Measurements from ENCODE around the gene DICER1. TPM values are rescaled to one million over a fixed set of nuclear protein-coding genes. Genes with fewer than 3 reads are reported as not detected.
"Not testable (repeated sequence)": the region's sequence is repeated elsewhere in the genome, so short reads cannot be mapped to it uniquely, and the experiment has no call there.

DICER1 gene
- total RNA-seq, 2 donors from 2014 or later, result 104 to 115 TPM

DNA sequence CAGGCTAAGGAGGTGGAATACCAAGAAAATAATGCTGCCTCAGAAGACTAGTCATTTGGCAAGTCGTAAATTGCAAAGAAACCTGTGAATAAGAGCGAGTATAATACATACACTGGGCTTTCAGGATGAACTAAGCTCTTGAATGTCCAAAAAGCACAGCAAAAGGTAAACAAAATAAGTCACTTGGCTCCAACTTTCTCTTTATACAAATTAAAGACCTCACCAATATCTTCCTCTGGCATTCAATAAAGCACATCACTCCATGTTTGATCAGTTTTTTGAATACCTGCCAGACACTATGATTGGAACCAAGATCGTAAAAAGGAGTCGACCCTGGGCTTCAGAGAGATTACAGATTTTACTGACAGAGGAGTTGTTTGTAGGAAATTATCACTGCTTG is 3.5 kb downstream of the DICER1 start:
- DNase-seq (ENCODE audit: low spot score), result no peak
- no peaks in the 10 kb centered on the region for H3K27me3 Mint-ChIP-seq
- H3K4me1 Mint-ChIP-seq (ENCODE audit: low read depth in 2 of 2), result peaks cover 59 to 67% of the 10 kb centered on the region in 2 donors
- no peak for ATAC-seq
- H3K27ac Mint-ChIP-seq, result peak overlapping the region in 1 of 2 donors; percentile 29
- no peaks in the 10 kb centered on the region for H3K9me3 Mint-ChIP-seq
- H3K36me3 Mint-ChIP-seq, result peaks cover 4% of the 10 kb centered on the region
- peak overlapping the region; percentile 81 for H3K4me3 Mint-ChIP-seq

DNA sequence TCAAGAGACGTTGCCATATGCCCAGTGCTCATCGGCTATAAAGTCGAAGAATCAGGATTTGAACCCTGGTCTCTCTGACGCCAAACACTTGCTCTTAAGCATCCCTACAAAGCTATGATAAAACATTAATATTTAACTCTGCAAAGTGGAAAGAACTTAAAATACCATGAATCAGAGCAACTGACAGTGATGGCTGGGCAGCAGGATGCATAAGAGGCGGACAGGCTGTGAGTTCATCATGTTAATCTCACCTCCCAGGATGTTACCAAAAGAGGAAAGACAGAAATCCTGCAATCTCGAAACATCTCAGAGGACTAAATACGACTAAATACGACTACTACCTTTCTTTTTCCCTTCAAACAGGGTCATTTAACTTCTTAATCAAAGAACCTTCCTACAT is 5.8 kb downstream of the DICER1 start:
- Mint-ChIP-seq H3K9me3 (no peaks in the 10 kb centered on the region), H3K4me3 (peak overlapping the region; percentile 23), H3K36me3 (peaks cover 7% of the 10 kb centered on the region), H3K27ac (peak overlapping the region in 1 of 2 donors; percentile 50), H3K27me3 (no peaks in the 10 kb centered on the region), H3K4me1 (ENCODE audit: low read depth in 2 of 2) (peaks cover 67 to 78% of the 10 kb centered on the region in 2 donors)
- ATAC-seq (no peak), DNase-seq (ENCODE audit: low spot score) (no peak)

DNA sequence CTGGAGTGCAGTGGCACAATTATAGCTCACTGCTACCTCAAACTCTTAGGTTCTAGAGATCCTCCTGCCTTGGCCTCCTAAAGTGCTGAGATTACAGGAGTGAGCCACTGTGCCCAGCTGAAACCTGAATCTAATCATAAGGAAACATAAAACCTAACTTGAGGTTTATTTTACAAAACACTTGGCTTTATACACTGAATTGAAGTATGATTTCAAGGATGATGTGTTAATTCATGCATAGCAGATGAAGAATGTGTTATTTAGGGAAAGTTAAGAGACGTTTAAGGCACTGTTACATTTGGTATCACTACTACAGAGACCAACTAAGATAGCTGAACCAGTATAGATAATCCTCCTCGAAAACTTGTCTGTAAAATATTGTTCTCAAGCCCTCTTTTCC is 6.4 kb downstream of the DICER1 start:
- Mint-ChIP-seq H3K4me3 (no peak overlapping the region), H3K36me3 (peaks cover 14% of the 10 kb centered on the region), H3K27ac (peak overlapping the region in 1 of 2 donors; percentile 50), H3K9me3 (peaks cover 3% of the 10 kb centered on the region), H3K4me1 (ENCODE audit: low read depth in 2 of 2) (peaks cover 69 to 79% of the 10 kb centered on the region in 2 donors), H3K27me3 (no peaks in the 10 kb centered on the region)
- ATAC-seq (no peak), DNase-seq (ENCODE audit: low spot score) (no peak)

DNA sequence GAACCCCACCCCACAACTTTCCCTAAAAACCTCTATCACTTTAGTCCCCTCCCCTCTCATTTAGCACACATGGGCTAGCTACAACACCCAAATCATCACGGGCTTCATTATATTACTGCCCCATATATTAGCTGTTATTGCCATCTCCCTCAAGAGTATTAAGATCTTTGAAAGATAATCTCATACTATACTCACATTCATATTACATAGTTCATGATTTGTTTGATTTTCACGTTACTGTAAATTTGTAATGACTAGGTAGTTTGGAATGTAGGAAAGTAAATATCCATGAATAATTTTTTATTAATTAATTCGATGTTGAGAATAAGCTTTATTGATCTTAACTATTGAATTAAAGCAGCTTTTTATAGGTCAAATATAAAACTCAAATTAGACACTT is 7.9 kb downstream of the DICER1 start:
- peaks cover 8% of the 10 kb centered on the region for H3K9me3 Mint-ChIP-seq
- H3K27me3 Mint-ChIP-seq, result no peaks in the 10 kb centered on the region
- H3K4me3 Mint-ChIP-seq, result no peak overlapping the region
- peaks cover 69 to 78% of the 10 kb centered on the region in 2 donors for H3K4me1 Mint-ChIP-seq (ENCODE audit: low read depth in 2 of 2)
- ATAC-seq (no peak), DNase-seq (ENCODE audit: low spot score) (no peak)
- peak overlapping the region in 1 of 2 donors; percentile 99 for H3K27ac Mint-ChIP-seq
- H3K36me3 Mint-ChIP-seq, result peaks cover 24% of the 10 kb centered on the region

DNA sequence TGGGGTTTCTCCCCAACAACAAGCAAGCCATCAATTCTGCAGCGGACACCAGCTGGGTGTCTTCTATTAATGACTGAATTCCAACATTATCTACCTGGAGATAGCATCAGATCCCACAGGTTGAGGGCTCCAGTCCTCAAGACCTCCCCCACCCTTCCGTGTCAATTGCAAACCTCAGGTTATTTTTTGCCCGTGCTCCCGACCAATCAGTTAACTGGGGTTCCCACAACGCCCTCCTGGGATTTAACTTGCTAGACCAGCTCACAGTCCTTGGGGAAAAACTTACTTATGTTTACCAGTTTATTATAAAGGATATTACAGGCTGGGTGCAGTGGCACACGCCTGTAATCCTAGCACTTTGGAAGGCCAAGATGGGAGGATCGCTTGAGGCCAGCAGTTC is 9.7 kb downstream of the DICER1 start:
- Mint-ChIP-seq H3K4me3 (peak overlapping the region; percentile 34), H3K27ac (peak overlapping the region in 1 of 2 donors; percentile 99), H3K9me3 (peaks cover 8% of the 10 kb centered on the region), H3K27me3 (no peaks in the 10 kb centered on the region), H3K36me3 (peaks cover 21% of the 10 kb centered on the region), H3K4me1 (ENCODE audit: low read depth in 2 of 2) (peaks cover 67 to 74% of the 10 kb centered on the region in 2 donors)
- ATAC-seq (no peak), DNase-seq (ENCODE audit: low spot score) (no peak)

DNA sequence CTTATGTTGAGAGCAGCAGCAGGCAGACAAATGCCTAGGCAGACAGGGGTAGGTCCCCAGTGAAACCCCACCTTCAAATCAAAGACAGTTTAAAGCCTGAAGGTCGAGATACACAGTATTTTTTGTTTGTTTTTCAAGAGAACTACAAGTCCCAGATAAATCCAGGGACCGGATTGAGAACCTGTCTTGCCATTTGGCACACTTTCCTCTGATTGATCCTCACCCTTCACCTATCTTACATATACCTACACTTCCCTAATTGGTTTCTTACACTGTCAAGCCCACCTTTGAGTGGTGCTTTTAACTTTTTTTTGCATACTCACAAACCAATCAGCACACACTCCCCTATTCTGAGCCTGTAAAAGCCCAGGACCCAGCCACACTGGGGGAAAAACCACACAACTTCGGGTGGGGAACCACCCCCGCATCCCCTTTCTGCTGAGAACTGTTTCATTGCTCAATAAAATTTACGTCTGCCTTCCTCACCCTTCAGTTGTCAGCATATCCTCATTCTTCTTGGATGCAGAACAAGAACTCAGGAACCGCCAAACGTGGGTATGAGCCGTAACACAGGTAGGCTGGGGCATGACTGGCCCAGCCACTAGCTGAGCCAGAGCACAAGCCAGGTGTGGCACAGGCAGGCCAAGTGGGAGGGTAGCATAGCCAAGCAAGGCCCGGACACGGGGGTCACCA is 11.1 kb downstream of the DICER1 start:
- peak; percentile 83 to 93 for ATAC-seq
- H3K36me3 Mint-ChIP-seq, result peaks cover 21% of the 10 kb centered on the region
- H3K9me3 Mint-ChIP-seq, result peaks cover 8% of the 10 kb centered on the region
- peak; percentile 84 for DNase-seq (ENCODE audit: low spot score)
- peak overlapping the region; percentile 82 for H3K4me3 Mint-ChIP-seq
- no peaks in the 10 kb centered on the region for H3K27me3 Mint-ChIP-seq
- peaks cover 65 to 72% of the 10 kb centered on the region in 2 donors for H3K4me1 Mint-ChIP-seq (ENCODE audit: low read depth in 2 of 2)
- H3K27ac Mint-ChIP-seq, result peak overlapping the region; percentile 93 to 99

DNA sequence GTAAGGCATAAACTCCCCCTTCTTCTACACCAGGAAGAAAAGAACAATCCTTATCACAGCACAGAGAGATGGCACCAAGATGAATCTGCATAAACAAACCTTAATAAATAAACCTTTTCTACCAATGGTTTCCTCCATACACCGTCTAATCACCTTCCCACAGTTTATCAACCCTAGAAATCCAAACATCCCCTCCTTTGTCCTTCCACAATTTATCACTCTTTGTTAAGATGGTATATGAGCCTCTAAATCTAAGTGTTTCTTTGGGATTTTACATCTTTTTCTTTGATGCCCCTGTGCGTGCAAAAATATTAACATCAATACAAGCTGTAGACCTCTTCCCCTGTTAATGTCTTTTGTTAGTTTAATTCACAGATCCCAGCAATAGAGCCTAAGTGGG is 12.5 kb downstream of the DICER1 start:
- no peak for ATAC-seq
- H3K27ac Mint-ChIP-seq, result peak overlapping the region; percentile 21 to 99
- peaks cover 8% of the 10 kb centered on the region for H3K9me3 Mint-ChIP-seq
- no peaks in the 10 kb centered on the region for H3K27me3 Mint-ChIP-seq
- H3K4me3 Mint-ChIP-seq, result peak overlapping the region; percentile 22
- peaks cover 25% of the 10 kb centered on the region for H3K36me3 Mint-ChIP-seq
- peaks cover 62 to 68% of the 10 kb centered on the region in 2 donors for H3K4me1 Mint-ChIP-seq (ENCODE audit: low read depth in 2 of 2)
- DNase-seq (ENCODE audit: low spot score), result no peak

DNA sequence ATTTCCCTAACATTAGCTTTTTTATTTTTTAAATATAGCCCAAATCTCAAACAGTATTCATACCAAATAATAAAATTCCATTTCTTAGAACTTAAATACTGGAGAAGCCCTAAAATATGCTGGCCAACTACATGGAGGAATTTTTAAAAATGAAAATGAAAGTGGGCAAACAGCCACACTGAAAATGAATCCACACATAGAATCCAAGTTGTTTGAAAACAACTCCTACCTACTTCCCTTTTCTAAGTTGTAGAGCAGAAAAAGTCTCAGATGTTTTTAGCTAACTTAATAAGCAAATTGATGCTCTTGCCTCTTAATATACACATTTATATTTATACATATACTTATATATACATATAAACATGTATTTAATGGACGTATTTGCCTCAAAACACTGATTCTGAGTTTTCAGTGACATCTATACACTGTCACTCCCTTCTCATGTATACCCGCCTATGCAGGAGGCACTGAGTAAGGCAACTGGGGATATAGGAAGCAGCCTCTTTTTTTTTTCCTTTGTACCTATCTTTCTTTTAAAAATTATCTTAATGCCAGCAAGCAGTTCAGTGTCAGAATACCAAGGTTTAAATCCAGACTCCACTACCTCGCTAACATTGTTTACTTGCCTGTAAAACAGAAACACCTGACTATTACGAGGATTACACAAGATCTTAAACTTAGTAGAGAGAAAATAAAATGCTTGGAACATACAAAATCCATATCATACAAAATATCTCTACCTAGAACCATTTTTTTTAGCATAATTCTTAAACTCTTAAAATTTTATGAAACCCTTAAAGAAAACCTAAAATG is 13.3 kb downstream of the DICER1 start:
- H3K9me3 Mint-ChIP-seq, result peaks cover 8% of the 10 kb centered on the region
- peak overlapping the region; percentile 21 for H3K4me3 Mint-ChIP-seq
- DNase-seq (ENCODE audit: low spot score), result no peak
- H3K27me3 Mint-ChIP-seq, result no peaks in the 10 kb centered on the region
- H3K36me3 Mint-ChIP-seq, result peaks cover 25% of the 10 kb centered on the region
- H3K27ac Mint-ChIP-seq, result peak overlapping the region; percentile 21 to 99
- H3K4me1 Mint-ChIP-seq (ENCODE audit: low read depth in 2 of 2), result peaks cover 64 to 67% of the 10 kb centered on the region in 2 donors
- ATAC-seq, result no peak

DNA sequence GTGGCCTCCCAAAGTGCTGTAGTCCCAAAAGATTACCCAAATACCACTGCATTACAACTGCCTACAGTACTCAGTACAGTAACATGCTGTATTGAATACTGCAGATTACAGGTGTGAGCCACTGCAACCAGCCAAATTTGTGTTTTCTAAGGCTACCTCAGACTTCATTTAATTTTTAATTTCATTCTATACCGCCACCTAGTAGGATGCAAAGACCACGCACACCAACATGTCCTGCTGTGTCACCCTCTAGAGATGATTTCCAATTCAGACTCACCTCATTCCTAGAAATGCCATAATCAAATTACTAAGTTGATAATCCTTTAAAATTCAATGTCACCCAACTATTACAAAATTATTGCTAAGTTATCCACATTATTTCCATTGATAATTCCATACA is 15.1 kb downstream of the DICER1 start:
- H3K4me1 Mint-ChIP-seq (ENCODE audit: low read depth in 2 of 2), result peaks cover 65 to 67% of the 10 kb centered on the region in 2 donors
- H3K9me3 Mint-ChIP-seq, result peaks cover 8% of the 10 kb centered on the region
- no peaks in the 10 kb centered on the region for H3K27me3 Mint-ChIP-seq
- no peak for ATAC-seq
- H3K36me3 Mint-ChIP-seq, result peaks cover 25% of the 10 kb centered on the region
- no peak for DNase-seq (ENCODE audit: low spot score)
- H3K4me3 Mint-ChIP-seq, result no peak overlapping the region
- peak overlapping the region in 1 of 2 donors; percentile 99 for H3K27ac Mint-ChIP-seq

DNA sequence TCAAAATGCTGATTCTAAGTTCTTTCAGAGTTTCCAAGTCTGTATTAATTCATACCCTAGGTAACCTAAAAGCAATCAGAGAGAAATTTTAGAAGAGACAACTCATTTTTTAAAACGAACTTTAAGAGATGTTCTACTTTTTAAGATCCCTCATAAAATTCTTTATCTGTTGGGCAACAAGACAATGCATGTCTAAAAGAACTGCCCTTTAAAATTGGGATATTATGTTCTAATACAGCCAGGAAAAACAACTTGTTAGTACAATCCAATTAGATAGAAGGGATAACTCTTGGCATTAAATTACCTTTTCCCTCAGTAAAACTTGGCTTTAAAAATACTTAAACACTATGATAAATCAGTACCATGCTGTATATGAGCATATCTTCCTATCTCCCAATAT is 15.6 kb downstream of the DICER1 start:
- DNase-seq (ENCODE audit: low spot score), result no peak
- H3K9me3 Mint-ChIP-seq, result peaks cover 8% of the 10 kb centered on the region
- ATAC-seq, result no peak
- H3K4me3 Mint-ChIP-seq, result no peak overlapping the region
- H3K36me3 Mint-ChIP-seq, result peaks cover 22% of the 10 kb centered on the region
- H3K27ac Mint-ChIP-seq, result peak overlapping the region in 1 of 2 donors; percentile 99
- peaks cover 66 to 70% of the 10 kb centered on the region in 2 donors for H3K4me1 Mint-ChIP-seq (ENCODE audit: low read depth in 2 of 2)
- no peaks in the 10 kb centered on the region for H3K27me3 Mint-ChIP-seq

DNA sequence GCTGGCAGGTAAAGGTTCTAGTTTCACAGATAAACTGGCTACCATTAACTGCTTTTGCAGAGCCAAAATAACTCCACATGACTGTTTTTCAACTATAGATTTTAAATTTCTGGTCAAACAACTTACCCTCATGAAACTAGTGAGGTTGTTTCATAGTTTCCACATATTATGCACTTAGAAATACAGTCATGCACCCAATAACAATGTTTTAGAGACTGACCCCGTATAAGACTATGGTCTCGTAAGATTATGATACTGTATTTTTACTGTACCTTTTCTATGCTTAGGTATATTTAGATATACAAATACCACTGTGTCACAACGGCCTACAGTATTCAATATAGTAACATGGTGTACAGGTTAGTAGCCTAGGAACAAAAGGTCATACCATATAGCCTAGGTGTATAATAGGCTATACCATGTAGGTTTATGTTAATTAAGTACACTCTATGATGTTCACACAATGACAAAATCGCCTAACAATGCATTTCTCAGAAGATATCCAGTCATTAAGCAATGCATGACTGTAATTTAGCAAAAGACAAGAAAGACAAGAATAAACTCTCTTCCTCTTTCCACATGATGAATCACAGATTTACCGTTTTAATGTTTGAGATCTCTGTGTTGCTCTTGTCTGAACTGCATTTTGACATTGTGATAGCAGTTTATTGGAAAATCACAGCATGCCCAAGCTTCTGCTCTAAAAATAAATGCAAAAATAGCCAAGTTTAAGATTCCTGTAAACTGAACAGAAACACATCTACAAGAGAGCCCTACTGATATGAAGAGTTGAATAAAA is 17.1 kb downstream of the DICER1 start:
- peaks cover 63 to 69% of the 10 kb centered on the region in 2 donors for H3K4me1 Mint-ChIP-seq (ENCODE audit: low read depth in 2 of 2)
- peaks cover 15% of the 10 kb centered on the region for H3K36me3 Mint-ChIP-seq
- peak overlapping the region; percentile 52 to 94 for H3K27ac Mint-ChIP-seq
- ATAC-seq, result peak; percentile 62 to 63
- H3K27me3 Mint-ChIP-seq, result no peaks in the 10 kb centered on the region
- DNase-seq (ENCODE audit: low spot score), result no peak
- H3K4me3 Mint-ChIP-seq, result peak overlapping the region; percentile 18
- H3K9me3 Mint-ChIP-seq, result peaks cover 5% of the 10 kb centered on the region

DNA sequence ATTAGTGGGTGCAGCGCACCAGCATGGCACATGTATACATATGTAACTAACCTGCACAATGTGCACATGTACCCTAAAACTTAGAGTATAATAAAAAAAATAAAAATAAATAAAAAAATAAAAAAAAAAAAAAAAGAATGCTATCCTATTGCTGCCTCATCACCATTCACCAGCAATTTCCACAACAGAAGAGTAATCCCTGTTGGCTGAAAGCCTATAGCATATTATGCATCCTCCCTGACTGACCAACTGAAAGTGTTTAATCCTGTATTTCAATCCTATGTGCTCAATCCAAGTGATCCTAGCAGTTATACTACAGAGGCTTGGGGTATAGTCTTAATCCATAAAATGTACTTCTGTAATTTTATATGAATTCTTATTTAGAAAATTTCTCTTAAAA is 18.5 kb downstream of the DICER1 start:
- ATAC-seq, result no peak
- H3K4me1 Mint-ChIP-seq (ENCODE audit: low read depth in 2 of 2), result peaks cover 61 to 70% of the 10 kb centered on the region in 2 donors
- H3K9me3 Mint-ChIP-seq, result no peaks in the 10 kb centered on the region
- DNase-seq (ENCODE audit: low spot score), result no peak
- peak overlapping the region; percentile 71 for H3K4me3 Mint-ChIP-seq
- H3K36me3 Mint-ChIP-seq, result peaks cover 8% of the 10 kb centered on the region
- H3K27ac Mint-ChIP-seq, result peak overlapping the region; percentile 69 to 94
- H3K27me3 Mint-ChIP-seq, result no peaks in the 10 kb centered on the region

DNA sequence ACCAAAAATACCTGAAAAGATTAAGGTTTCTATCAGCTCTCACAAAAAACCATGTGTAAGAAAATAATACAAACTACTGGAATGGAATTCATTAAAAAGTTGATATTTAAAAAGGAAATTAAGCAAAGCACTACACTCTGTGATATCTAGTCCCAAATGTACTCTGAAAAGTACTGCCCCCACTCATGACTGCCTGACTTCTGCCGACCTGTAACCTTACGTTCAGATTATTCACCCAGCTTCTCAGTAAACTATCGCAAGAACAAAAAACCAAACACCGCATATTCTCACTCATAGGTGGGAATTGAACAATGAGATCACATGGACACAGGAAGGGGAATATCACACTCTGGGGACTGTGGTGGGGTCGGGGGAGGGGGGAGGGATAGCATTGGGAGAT is 18.9 kb downstream of the DICER1 start:
- H3K9me3 Mint-ChIP-seq; H3K36me3 Mint-ChIP-seq; H3K27me3 Mint-ChIP-seq; DNase-seq (ENCODE audit: low spot score): not testable (repeated sequence)
- H3K27ac Mint-ChIP-seq, result peak overlapping the region; percentile 69 to 86
- peak overlapping the region; percentile 71 for H3K4me3 Mint-ChIP-seq
- ATAC-seq, result peak in 1 of 2 donors; percentile 54
- peaks cover 61 to 71% of the 10 kb centered on the region in 2 donors for H3K4me1 Mint-ChIP-seq (ENCODE audit: low read depth in 2 of 2)
